Karpas-422 (cell line): Measurements from ENCODE around the gene TTLL11. TPM values are rescaled to one million over a fixed set of nuclear protein-coding genes. Genes with fewer than 3 reads are reported as not detected.

Experiments
- DNase-seq: peaks from one replicate; pipeline ENCODE4 v3.0.0-alpha.2; 2015
- H2AFZ ChIP-seq: fragments of 200-600 bp; sonication (generic); 2 replicates; pipeline ENCODE4 v1.6.1; 2014; ENCODE audit warnings: antibody characterized with exemption, low read length, mixed read lengths
- H3K27ac ChIP-seq: fragments of 200-600 bp; sonication (generic); 2 replicates; pipeline ENCODE4 v1.5.1; 2014; ENCODE audit warnings: mild to moderate bottlenecking, low read length, moderate library complexity
- H3K27me3 ChIP-seq: fragments of 200-600 bp; sonication (generic); 2 replicates; pipeline ENCODE4 v1.6.1; 2014; ENCODE audit warnings: low read length, mixed read lengths
- H3K36me3 ChIP-seq: fragments of 200-600 bp; sonication (generic); 2 replicates; pipeline ENCODE4 v1.6.1; 2014; ENCODE audit warnings: low read length, mixed read lengths; ENCODE audit not compliant: insufficient read depth
- H3K4me1 ChIP-seq: fragments of 200-600 bp; sonication (generic); 2 replicates; pipeline ENCODE4 v1.6.1; 2014; ENCODE audit warnings: mild to moderate bottlenecking, low read length, mixed read lengths
- H3K4me2 ChIP-seq: fragments of 200-600 bp; sonication (generic); 2 replicates; pipeline ENCODE4 v1.6.1; 2014; ENCODE audit warnings: low read length, low read depth, mild to moderate bottlenecking; ENCODE audit not compliant: poor library complexity, severe bottlenecking
- H3K4me3 ChIP-seq: fragments of 200-600 bp; sonication (generic); 2 replicates; pipeline ENCODE4 v1.5.1; 2014; ENCODE audit warnings: mild to moderate bottlenecking, antibody characterized with exemption, low read length, mixed read lengths
- H3K79me2 ChIP-seq: fragments of 200-600 bp; sonication (generic); 2 replicates; pipeline ENCODE4 v1.6.1; 2014; ENCODE audit warnings: mild to moderate bottlenecking, low read length, mixed read lengths
- H3K9ac ChIP-seq: fragments of 200-600 bp; sonication (generic); 2 replicates; pipeline ENCODE4 v1.6.0; 2014; ENCODE audit warnings: low read length
- H3K9me2 ChIP-seq: fragments of 200-600 bp; sonication (generic), shearing (Covaris generic); replicated peaks from 2 replicates; pipeline ENCODE4 v1.6.0; 2014; ENCODE audit warnings: mild to moderate bottlenecking, low read length, moderate library complexity; ENCODE audit not compliant: insufficient read depth
- H3K9me3 ChIP-seq: fragments of 300-700, 200-600 bp; sonication (generic); 2 replicates; pipeline ENCODE4 v1.6.1; 2014; ENCODE audit warnings: low read length, mixed read lengths
- H4K20me1 ChIP-seq: fragments of 200-600 bp; sonication (generic); 2 replicates; pipeline ENCODE4 v1.6.1; 2014; ENCODE audit warnings: mild to moderate bottlenecking, antibody characterized with exemption, low read length, low read depth; ENCODE audit not compliant: insufficient read depth
- total RNA-seq: library from RNA; depleted of rRNA; stranded (reverse); fragments of >200 nt; shearing (Covaris generic); gene quantifications from 2 replicates; pipeline ENCODE4 v1.2.3, GENCODE V29; 2014; ENCODE audit warnings: low replicate concordance

The TTLL11 gene
- total RNA-seq, 1 experiment from 2014 or later = 2.5 TPM

- Histone ChIP-seq H4K20me1 (no peaks in the 10 kb centered on the region), H2AFZ (no peak overlapping the region), H3K79me2 (no peaks in the 10 kb centered on the region), H3K36me3 (no peaks in the 10 kb centered on the region), H3K27ac (no peak overlapping the region), H3K9ac (no peak overlapping the region), H3K9me2 (no peaks in the 10 kb centered on the region), H3K4me1 (peaks cover 12% of the 10 kb centered on the region), H3K27me3 (no peaks in the 10 kb centered on the region), H3K4me3 (no peak overlapping the region), H3K4me2 (no peak overlapping the region), H3K9me3 (no peaks in the 10 kb centered on the region)
- DNase-seq = no peak
Measured at GRCh38 chr9:121979736-121980135, 113.4 kb downstream of the TTLL11 start.

- Histone ChIP-seq H3K4me1 (peaks cover 42% of the 10 kb centered on the region), H3K9me2 (no peaks in the 10 kb centered on the region), H3K27me3 (no peaks in the 10 kb centered on the region), H3K27ac (no peak overlapping the region), H3K4me3 (no peak overlapping the region), H2AFZ (no peak overlapping the region), H3K4me2 (no peak overlapping the region), H3K9ac (no peak overlapping the region), H4K20me1 (no peaks in the 10 kb centered on the region), H3K36me3 (no peaks in the 10 kb centered on the region), H3K9me3 (no peaks in the 10 kb centered on the region), H3K79me2 (no peaks in the 10 kb centered on the region)
- DNase-seq = no peak
Measured at GRCh38 chr9:121976751-121977150, 116.4 kb downstream of the TTLL11 start.

- peaks cover 43% of the 10 kb centered on the region for H3K4me1 ChIP-seq
- no peaks in the 10 kb centered on the region for H3K9me2 ChIP-seq
- no peak overlapping the region for H2AFZ ChIP-seq
- no peaks in the 10 kb centered on the region for H3K9me3 ChIP-seq
- no peak for DNase-seq
- no peaks in the 10 kb centered on the region for H3K36me3 ChIP-seq
- no peaks in the 10 kb centered on the region for H3K27me3 ChIP-seq
- no peak overlapping the region for H3K4me3 ChIP-seq
- no peak overlapping the region for H3K4me2 ChIP-seq
- H4K20me1 ChIP-seq = no peaks in the 10 kb centered on the region
- no peak overlapping the region for H3K27ac ChIP-seq
- no peak overlapping the region for H3K9ac ChIP-seq
- H3K79me2 ChIP-seq = no peaks in the 10 kb centered on the region
Measured at GRCh38 chr9:121975801-121976277, 117.3 kb downstream of the TTLL11 start.

GRCh38 chr9:121974421-121974820, 118.7 kb downstream of the TTLL11 start:
- Histone ChIP-seq H3K9ac (no peak overlapping the region), H3K79me2 (no peaks in the 10 kb centered on the region), H4K20me1 (no peaks in the 10 kb centered on the region), H3K4me3 (no peak overlapping the region), H3K27ac (no peak overlapping the region), H3K27me3 (no peaks in the 10 kb centered on the region), H3K36me3 (no peaks in the 10 kb centered on the region), H3K9me3 (no peaks in the 10 kb centered on the region), H3K9me2 (no peaks in the 10 kb centered on the region), H2AFZ (no peak overlapping the region), H3K4me1 (peaks cover 46% of the 10 kb centered on the region), H3K4me2 (peak overlapping the region; percentile 21)
- DNase-seq = no peak

- Histone ChIP-seq H3K9me2 (no peaks in the 10 kb centered on the region), H3K9me3 (no peaks in the 10 kb centered on the region), H3K4me1 (peaks cover 36% of the 10 kb centered on the region), H3K27me3 (no peaks in the 10 kb centered on the region), H3K4me3 (peak overlapping the region; percentile 3; the same call in 1 of the 2 replicates), H2AFZ (no peak overlapping the region), H3K27ac (peak overlapping the region; percentile 84), H3K9ac (no peak overlapping the region; the same call in 1 of the 2 replicates), H3K79me2 (no peaks in the 10 kb centered on the region), H3K36me3 (no peaks in the 10 kb centered on the region), H4K20me1 (no peaks in the 10 kb centered on the region), H3K4me2 (peak overlapping the region; percentile 40)
- peak; percentile 86 for DNase-seq
Measured at GRCh38 chr9:121972501-121972981, 120.6 kb downstream of the TTLL11 start.

GRCh38 chr9:121968056-121968455, 125.1 kb downstream of the TTLL11 start:
- Histone ChIP-seq H3K9me3 (no peaks in the 10 kb centered on the region), H3K9me2 (no peaks in the 10 kb centered on the region), H3K27ac (no peak overlapping the region), H3K4me1 (peaks cover 36% of the 10 kb centered on the region), H3K36me3 (no peaks in the 10 kb centered on the region), H3K4me3 (no peak overlapping the region), H3K4me2 (no peak overlapping the region), H3K27me3 (no peaks in the 10 kb centered on the region), H3K79me2 (no peaks in the 10 kb centered on the region), H3K9ac (no peak overlapping the region), H2AFZ (no peak overlapping the region), H4K20me1 (no peaks in the 10 kb centered on the region)
- no peak for DNase-seq

GRCh38 chr9:121966706-121967105, 126.4 kb downstream of the TTLL11 start:
- H3K27ac ChIP-seq = no peak overlapping the region
- H4K20me1 ChIP-seq = no peaks in the 10 kb centered on the region
- H3K4me2 ChIP-seq = no peak overlapping the region
- H2AFZ ChIP-seq = no peak overlapping the region
- no peak overlapping the region for H3K4me3 ChIP-seq
- no peak overlapping the region for H3K9ac ChIP-seq
- H3K9me3 ChIP-seq = no peaks in the 10 kb centered on the region
- no peaks in the 10 kb centered on the region for H3K9me2 ChIP-seq
- no peaks in the 10 kb centered on the region for H3K36me3 ChIP-seq
- no peaks in the 10 kb centered on the region for H3K27me3 ChIP-seq
- H3K79me2 ChIP-seq = no peaks in the 10 kb centered on the region
- no peak for DNase-seq
- H3K4me1 ChIP-seq = peaks cover 23% of the 10 kb centered on the region

- peaks cover 19% of the 10 kb centered on the region for H3K4me1 ChIP-seq
- H3K36me3 ChIP-seq = no peaks in the 10 kb centered on the region
- H4K20me1 ChIP-seq = no peaks in the 10 kb centered on the region
- H3K9me3 ChIP-seq = no peaks in the 10 kb centered on the region
- H2AFZ ChIP-seq = peak overlapping the region; percentile 50; the same call in 1 of the 2 replicates
- no peak overlapping the region for H3K27ac ChIP-seq
- H3K4me2 ChIP-seq = peak overlapping the region; percentile 16
- DNase-seq = peak; percentile 47
- no peaks in the 10 kb centered on the region for H3K79me2 ChIP-seq
- no peak overlapping the region; the same call in 1 of the 2 replicates for H3K9ac ChIP-seq
- no peaks in the 10 kb centered on the region for H3K9me2 ChIP-seq
- H3K4me3 ChIP-seq = no peak overlapping the region
- no peaks in the 10 kb centered on the region for H3K27me3 ChIP-seq
Measured at GRCh38 chr9:121963528-121963995, 129.5 kb downstream of the TTLL11 start.
